Measurements from ENCODE around the gene ZCCHC14. TPM values are rescaled to one million over a fixed set of nuclear protein-coding genes. Genes with fewer than 3 reads are reported as not detected.

Gene ZCCHC14
- total and polyA plus RNA-seq, 2 of the 13 experiments (the other 11 are each of a cell fraction or from before 2014, with no cell fraction given), result 12.4 to 12.5 TPM

- TF ChIP-seq, protein P1, sequence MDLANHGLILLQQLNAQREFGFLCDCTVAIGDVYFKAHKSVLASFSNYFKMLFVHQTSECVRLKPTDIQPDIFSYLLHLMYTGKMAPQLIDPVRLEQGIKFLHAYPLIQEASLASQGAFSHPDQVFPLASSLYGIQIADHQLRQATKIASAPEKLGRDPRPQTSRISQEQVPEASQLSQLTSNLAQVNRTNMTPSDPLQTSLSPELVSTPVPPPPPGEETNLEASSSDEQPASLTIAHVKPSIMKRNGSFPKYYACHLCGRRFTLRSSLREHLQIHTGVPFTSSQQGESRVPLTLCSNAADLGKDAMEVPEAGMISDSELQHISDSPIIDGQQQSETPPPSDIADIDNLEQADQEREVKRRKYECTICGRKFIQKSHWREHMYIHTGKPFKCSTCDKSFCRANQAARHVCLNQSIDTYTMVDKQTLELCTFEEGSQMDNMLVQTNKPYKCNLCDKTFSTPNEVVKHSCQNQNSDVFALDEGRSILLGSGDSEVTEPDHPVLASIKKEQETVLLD (CRISPR knock-in tag; IDR thresholded peaks at IDR 0.05; ENCODE audit: low read depth), result no peak
Measured at GRCh38 chr16:87442581-87442966, 50.2 kb downstream of the ZCCHC14 start (continued).

- TF ChIP-seq TCF7L2 (IDR thresholded peaks at IDR 0.05; ENCODE audit: low read depth, low read length), result no peak
- TF ChIP-seq ATF3 (CRISPR knock-in tag; IDR thresholded peaks at IDR 0.05), result no peak
- no peak for TF ChIP-seq THAP7 (CRISPR knock-in tag; IDR thresholded peaks at IDR 0.05)
- no peak for TF ChIP-seq E2F1 (CRISPR knock-in tag; IDR thresholded peaks at IDR 0.05)
- TF ChIP-seq GATA4 (IDR thresholded peaks at IDR 0.05; ENCODE audit: borderline replicate concordance, low read depth), result no peak
- TF ChIP-seq ZNF33A (CRISPR knock-in tag; IDR thresholded peaks at IDR 0.05; ENCODE audit: borderline replicate concordance), result no peak
- no peak for TF ChIP-seq ELF1 (CRISPR knock-in tag; IDR thresholded peaks at IDR 0.05)
- H3K4me3 ChIP-seq (replicated peaks in 1 of 3; ENCODE audit: insufficient read depth in 1 of 3, low read depth in 2 of 3, low read length in 3 of 3), result no peak overlapping the region
- no peak overlapping the region for H3K4me2 ChIP-seq (ENCODE audit: low read depth, low read length)
- in situ Hi-C loops (cut with HindIII; ENCODE audit: extremely low pct_ligation_motif_present, low pct_unique_long_range_greater_than_20kb), result no loop called here
- ChIA-PET CTCF (ENCODE audit: low intra/inter-chr PET ratio, low total read pairs) (no interaction called here), POLR2A (no interaction called here)
- H2AFZ ChIP-seq (ENCODE audit: low read length), result no peak overlapping the region
- BruUV-seq (replicated peaks), result no TSS peak
- H3K27me3 ChIP-seq (ENCODE audit: control insufficient read depth in 1 of 2, insufficient read depth in 2 of 2, low read length in 2 of 2), result no peaks in the 10 kb centered on the region
- peaks cover 12% of the 10 kb centered on the region; the same call in 1 of the 2 replicates for H4K20me1 ChIP-seq (ENCODE audit: insufficient read depth, low read length)
- peaks cover 11% of the 10 kb centered on the region; the same call in 1 of the 2 replicates for H3K4me1 ChIP-seq (ENCODE audit: insufficient read depth, low read length)
- peaks cover 14 to 54% of the 10 kb centered on the region in 2 experiments for H3K36me3 ChIP-seq (replicated peaks in 1 of 2; ENCODE audit: control insufficient read depth in 1 of 2, insufficient read depth in 2 of 2, low read length in 2 of 2)
- H3K79me2 ChIP-seq (ENCODE audit: insufficient read depth, low read length), result peaks cover 22% of the 10 kb centered on the region
- FAIRE-seq, result no peak
- no peaks in the 10 kb centered on the region for H3K9me3 ChIP-seq (ENCODE audit: low read length)
- no peak for DNase-seq (ENCODE audit: low spot score)
- H3K9ac ChIP-seq (ENCODE audit: insufficient read depth, low read depth, low read length), result no peak overlapping the region
- intact Hi-C loops (cut with micrococcal nuclease; ENCODE audit: unreplicated experiment), result no loop called here
- no peak for ATAC-seq
- WGBS (ENCODE audit: low lambda C conversion rate), result 96% methylated on average over 12 of the region's 12 CpGs
- no peak overlapping the region for H3K27ac ChIP-seq (ENCODE audit: extremely low read length, insufficient read depth, low read length)
Measured at GRCh38 chr16:87441886-87442580, 50.8 kb downstream of the ZCCHC14 start.

Data from HepG2 (cell line).